SU-DHL-6 (cell line): Measurements from ENCODE around the gene SLC7A5.

Source experiments
- EZH2phosphoT487 ChIP-seq: fragments of 200-600 bp; sonication (generic), shearing (Covaris generic); conservative IDR thresholded peaks from 2 replicates; pipeline ENCODE4 v1.6.1; 2018; ENCODE audit warnings: mild to moderate bottlenecking, antibody characterized with exemption, low read length, moderate library complexity, mixed read lengths
- TF ChIP-seq, protein P1 (sequence below): fragments of 200-600 bp; sonication (generic); IDR thresholded peaks from one replicate; pipeline ENCODE4 v1.5.1; 2017; ENCODE audit warnings: antibody characterized with exemption, mild to moderate bottlenecking, low read length, moderate library complexity; ENCODE audit not compliant: insufficient read depth, poor library complexity, severe bottlenecking

- TF ChIP-seq, protein P1, sequence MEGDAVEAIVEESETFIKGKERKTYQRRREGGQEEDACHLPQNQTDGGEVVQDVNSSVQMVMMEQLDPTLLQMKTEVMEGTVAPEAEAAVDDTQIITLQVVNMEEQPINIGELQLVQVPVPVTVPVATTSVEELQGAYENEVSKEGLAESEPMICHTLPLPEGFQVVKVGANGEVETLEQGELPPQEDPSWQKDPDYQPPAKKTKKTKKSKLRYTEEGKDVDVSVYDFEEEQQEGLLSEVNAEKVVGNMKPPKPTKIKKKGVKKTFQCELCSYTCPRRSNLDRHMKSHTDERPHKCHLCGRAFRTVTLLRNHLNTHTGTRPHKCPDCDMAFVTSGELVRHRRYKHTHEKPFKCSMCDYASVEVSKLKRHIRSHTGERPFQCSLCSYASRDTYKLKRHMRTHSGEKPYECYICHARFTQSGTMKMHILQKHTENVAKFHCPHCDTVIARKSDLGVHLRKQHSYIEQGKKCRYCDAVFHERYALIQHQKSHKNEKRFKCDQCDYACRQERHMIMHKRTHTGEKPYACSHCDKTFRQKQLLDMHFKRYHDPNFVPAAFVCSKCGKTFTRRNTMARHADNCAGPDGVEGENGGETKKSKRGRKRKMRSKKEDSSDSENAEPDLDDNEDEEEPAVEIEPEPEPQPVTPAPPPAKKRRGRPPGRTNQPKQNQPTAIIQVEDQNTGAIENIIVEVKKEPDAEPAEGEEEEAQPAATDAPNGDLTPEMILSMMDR = no peak
- no peak for TF ChIP-seq EZH2phosphoT487
Observed at GRCh38 chr16:87841340-87842208, 27.7 kb downstream of the SLC7A5 start.
